Measurements from ENCODE around the gene MOGAT3. TPM values are rescaled to one million over a fixed set of nuclear protein-coding genes. Genes with fewer than 3 reads are reported as not detected.
"Not testable (repeated sequence)": the region's sequence is repeated elsewhere in the genome, so short reads cannot be mapped to it uniquely, and the experiment has no call there.

The MOGAT3 gene
- total and polyA plus RNA-seq, 2 experiments from 2014 or later, result 0.44 TPM; not detected in 1

GRCh38 chr7:101205901-101206664 lies 5.2 kb upstream of the MOGAT3 start (continued):
- TF ChIP-seq, protein P1, sequence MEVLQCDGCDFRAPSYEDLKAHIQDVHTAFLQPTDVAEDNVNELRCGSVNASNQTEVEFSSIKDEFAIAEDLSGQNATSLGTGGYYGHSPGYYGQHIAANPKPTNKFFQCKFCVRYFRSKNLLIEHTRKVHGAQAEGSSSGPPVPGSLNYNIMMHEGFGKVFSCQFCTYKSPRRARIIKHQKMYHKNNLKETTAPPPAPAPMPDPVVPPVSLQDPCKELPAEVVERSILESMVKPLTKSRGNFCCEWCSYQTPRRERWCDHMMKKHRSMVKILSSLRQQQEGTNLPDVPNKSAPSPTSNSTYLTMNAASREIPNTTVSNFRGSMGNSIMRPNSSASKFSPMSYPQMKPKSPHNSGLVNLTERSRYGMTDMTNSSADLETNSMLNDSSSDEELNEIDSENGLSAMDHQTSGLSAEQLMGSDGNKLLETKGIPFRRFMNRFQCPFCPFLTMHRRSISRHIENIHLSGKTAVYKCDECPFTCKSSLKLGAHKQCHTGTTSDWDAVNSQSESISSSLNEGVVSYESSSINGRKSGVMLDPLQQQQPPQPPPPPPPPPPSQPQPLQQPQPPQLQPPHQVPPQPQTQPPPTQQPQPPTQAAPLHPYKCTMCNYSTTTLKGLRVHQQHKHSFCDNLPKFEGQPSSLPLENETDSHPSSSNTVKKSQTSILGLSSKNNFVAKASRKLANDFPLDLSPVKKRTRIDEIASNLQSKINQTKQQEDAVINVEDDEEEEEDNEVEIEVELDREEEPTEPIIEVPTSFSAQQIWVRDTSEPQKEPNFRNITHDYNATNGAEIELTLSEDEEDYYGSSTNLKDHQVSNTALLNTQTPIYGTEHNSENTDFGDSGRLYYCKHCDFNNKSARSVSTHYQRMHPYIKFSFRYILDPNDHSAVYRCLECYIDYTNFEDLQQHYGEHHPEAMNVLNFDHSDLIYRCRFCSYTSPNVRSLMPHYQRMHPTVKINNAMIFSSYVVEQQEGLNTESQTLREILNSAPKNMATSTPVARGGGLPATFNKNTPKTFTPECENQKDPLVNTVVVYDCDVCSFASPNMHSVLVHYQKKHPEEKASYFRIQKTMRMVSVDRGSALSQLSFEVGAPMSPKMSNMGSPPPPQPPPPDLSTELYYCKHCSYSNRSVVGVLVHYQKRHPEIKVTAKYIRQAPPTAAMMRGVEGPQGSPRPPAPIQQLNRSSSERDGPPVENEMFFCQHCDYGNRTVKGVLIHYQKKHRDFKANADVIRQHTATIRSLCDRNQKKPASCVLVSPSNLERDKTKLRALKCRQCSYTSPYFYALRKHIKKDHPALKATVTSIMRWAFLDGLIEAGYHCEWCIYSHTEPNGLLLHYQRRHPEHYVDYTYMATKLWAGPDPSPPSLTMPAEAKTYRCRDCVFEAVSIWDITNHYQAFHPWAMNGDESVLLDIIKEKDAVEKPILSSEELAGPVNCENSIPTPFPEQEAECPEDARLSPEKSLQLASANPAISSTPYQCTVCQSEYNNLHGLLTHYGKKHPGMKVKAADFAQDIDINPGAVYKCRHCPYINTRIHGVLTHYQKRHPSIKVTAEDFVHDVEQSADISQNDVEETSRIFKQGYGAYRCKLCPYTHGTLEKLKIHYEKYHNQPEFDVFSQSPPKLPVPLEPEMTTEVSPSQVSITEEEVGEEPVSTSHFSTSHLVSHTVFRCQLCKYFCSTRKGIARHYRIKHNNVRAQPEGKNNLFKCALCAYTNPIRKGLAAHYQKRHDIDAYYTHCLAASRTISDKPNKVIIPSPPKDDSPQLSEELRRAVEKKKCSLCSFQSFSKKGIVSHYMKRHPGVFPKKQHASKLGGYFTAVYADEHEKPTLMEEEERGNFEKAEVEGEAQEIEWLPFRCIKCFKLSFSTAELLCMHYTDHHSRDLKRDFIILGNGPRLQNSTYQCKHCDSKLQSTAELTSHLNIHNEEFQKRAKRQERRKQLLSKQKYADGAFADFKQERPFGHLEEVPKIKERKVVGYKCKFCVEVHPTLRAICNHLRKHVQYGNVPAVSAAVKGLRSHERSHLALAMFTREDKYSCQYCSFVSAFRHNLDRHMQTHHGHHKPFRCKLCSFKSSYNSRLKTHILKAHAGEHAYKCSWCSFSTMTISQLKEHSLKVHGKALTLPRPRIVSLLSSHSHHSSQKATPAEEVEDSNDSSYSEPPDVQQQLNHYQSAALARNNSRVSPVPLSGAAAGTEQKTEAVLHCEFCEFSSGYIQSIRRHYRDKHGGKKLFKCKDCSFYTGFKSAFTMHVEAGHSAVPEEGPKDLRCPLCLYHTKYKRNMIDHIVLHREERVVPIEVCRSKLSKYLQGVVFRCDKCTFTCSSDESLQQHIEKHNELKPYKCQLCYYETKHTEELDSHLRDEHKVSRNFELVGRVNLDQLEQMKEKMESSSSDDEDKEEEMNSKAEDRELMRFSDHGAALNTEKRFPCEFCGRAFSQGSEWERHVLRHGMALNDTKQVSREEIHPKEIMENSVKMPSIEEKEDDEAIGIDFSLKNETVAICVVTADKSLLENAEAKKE (CRISPR knock-in tag; IDR thresholded peaks at IDR 0.05), result no peak

DNA sequence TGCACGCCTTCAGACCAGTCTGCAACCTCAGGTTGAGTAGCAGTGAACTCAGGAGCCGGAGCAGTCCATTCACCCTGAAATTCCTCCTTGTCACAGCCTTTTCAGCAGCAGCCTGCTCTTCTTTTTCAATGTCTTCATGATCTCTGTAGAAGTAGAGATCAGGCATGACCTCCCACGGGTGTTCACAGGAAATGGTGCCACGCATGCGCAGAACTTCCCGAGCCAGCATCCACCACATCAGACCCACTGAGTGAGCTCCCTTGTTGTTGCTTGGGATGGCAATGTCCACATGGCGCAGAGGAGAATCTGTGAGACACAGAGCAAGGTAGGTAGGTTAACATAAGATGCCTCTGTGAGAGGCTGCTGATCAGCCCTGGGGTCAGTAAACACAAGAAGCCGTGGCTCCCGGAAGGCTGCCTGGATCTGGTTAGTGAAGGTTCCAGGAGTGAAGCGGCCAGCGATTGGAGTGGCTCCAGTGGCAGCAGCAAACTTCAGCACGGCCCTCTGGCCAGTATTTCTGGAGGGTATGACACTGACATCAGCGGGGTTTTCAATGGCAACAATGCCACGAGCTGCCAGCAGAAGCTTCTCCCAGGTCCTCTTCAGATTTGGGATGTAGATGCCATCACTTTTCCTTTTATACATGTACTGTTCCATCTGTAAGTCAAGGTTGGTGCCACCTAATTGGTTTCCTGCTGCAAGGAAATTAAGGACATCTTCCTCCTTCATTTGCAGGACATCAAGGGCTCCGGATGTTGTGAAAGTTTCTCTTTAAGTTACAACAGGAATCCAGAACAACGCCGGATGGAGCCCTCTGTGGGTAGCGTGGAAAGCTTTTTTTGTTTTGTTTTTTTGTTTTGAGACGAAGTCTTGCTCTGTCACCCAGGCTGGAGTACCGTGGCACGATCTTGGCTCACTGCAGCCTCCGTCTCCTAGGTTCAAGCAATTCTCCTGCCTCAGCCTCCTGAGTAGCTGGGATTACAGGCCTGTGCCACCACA lies 3.2 kb upstream of the MOGAT3 start:
- not testable (repeated sequence) for H2AFZ ChIP-seq; H3K4me3 ChIP-seq; H3K9me2 ChIP-seq (ENCODE audit: insufficient read depth); H4K20me1 ChIP-seq (replicated peaks; ENCODE audit: insufficient read depth); H3F3A ChIP-seq (replicated peaks; ENCODE audit: low read depth); H3K9me3 Mint-ChIP-seq; DNase-seq (ENCODE audit: low spot score); H3K4me2 ChIP-seq; ATAC-seq; H3K36me3 ChIP-seq (ENCODE audit: insufficient read depth); H3K79me2 ChIP-seq (replicated peaks; ENCODE audit: insufficient read depth); H3K4me3 Mint-ChIP-seq; H3K27ac ChIP-seq (ENCODE audit: low read depth); H3K27ac Mint-ChIP-seq
- Mint-ChIP-seq H3K27me3 (ENCODE audit: insufficient read depth, low read depth, poor library complexity) (peaks cover 18% of the 10 kb centered on the region), H3K36me3 (ENCODE audit: low read depth) (peaks cover 10% of the 10 kb centered on the region), H3K4me1 (peaks cover 15% of the 10 kb centered on the region)
- Histone ChIP-seq H3K27me3 (ENCODE audit: insufficient read depth) (peaks cover 25% of the 10 kb centered on the region), H3K4me1 (ENCODE audit: insufficient read depth) (peaks cover 16% of the 10 kb centered on the region)
